GM18517 (cell line): ENCODE results near the gene LRP11.
"Not testable (repeated sequence)": the region's sequence is repeated elsewhere in the genome, so short reads cannot be mapped to it uniquely, and the experiment has no call there.

Source experiments
- ATAC-seq: cut with Tn5 transposase; IDR thresholded peaks from one replicate; pipeline ENCODE4 v1.9.1; 2021; ENCODE audit warnings: mild to moderate bottlenecking, moderate library complexity; ENCODE audit not compliant: unreplicated experiment

The LRP11 gene

DNA sequence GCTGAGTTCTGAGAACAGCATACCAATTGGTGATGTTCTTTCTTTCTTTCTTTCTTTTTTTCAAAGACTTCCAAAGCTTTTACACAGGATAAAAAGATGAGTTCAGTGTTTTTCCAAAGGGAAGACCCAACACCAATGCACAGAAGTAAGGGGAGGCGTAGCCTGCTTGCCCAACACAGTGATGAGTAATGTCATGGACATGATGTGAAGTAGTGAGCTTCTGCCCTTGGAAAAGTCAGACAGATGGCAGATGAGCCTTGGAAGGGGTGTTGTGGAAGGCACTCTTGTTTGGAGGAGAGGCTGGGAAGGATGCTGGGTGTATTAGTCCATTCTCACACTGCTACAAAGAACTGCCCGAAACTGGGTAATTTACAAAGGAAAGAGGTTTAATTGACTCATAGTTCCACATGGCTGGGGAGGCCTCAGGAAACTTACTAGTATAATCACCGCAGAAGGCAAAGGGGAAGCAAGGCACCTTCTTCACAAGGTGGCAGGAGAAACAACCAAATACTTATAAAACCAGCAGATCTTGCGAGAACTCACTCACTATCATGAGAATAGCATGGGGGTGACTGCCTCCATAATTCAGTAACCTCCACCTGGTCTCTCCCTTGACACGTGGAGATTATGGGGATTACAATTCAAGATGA lies 12.6 kb downstream of the LRP11 start:
- ATAC-seq: no peak

DNA sequence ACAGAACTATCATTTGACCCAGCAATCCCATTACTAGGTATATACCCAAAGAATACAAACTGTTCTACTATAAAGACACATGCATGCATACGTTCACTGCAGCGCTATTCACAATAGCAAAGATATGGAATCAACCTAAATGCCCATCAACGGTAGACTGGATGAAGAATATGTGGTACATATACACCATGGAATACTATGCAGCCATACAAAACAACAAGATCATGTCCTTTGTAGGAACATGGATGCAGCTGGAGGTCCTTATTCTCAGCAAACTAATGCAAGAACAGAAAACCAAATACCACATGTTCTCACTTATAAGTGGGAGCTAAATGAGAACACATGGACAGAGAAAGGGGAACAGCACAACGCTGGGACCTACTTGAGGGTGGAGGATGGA lies 15.8 kb downstream of the LRP11 start:
- not testable (repeated sequence) for ATAC-seq

DNA sequence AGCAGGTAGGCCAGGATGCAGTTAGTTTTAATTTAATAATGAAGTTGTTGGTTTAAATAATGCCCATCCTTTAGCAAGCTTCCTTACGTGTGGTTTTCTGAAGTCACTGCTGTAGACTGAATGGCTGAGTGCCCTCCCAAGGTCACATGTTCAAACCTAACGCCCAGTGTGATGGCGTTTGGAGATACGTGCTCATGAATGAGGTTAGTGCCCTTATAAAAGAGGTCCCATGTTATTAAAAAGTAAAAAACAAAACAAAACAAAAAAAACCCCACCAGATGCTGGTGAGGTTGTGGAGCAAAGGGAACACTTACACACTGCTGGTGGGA lies 16.3 kb downstream of the LRP11 start:
- no peak for ATAC-seq

DNA sequence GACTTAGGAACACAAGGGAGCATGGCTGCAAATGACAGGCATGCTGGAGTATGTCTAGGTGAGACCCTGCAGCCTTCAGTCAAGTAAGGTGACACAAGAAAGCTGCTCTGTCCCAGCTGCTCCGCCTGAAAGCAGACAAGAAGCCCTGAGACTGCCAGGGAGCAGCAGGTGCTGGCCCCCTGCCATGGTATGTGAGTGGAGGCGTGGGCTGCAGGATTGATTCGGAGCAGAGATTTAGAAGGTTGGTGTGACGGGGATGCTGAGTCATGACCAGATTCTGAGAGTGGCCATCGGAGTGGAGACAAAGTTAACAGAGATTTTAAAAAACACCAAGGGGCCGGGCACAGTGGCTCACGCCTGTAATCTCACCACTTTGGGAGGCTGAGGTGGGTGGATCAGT lies 17.8 kb downstream of the LRP11 start:
- no peak for ATAC-seq

GRCh38 chr6:149845549-149845948 lies 18.6 kb downstream of the LRP11 start:
- no peak for ATAC-seq

DNA sequence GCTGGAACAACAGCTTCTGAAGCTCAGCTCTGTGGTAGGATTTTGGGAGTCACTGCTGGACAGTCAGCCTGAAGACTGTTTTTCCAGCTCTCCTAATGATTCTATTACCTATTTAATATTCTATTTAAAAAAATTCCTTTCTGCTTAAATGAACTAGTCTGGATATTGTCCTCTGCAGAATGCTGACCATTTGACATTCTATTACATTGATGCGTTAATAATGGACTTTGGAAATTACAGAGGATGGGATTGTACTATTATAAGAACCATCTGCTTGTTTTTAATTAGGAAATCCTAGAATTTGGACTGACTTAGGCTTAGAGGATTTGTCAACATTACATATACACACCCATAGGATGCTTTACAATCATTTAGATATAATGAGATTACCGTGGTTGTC lies 19.7 kb downstream of the LRP11 start:
- ATAC-seq: no peak

DNA sequence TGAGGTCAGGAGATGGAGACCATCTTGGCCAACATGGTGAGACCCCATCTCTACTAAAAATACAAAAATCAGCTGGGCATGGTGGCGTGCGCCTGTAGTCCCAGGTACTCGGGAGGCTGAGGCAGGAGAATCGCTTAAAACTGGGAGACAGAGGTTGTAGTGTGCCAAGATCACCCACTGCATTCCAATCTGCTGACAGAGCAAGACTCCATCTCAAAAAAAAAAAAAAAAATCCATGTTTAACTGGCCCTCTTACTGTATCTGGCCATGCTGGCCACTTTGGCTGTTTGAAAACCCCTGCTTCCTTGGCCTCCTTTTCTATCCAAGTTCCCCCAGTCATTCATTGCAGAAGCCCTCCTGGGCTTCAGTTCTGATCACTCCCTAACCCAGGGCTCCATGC lies 20.1 kb downstream of the LRP11 start:
- ATAC-seq: not testable (repeated sequence)

GRCh38 chr6:149843051-149843633 lies 21.0 kb downstream of the LRP11 start:
- no peak for ATAC-seq

- ATAC-seq: no peak
Observed at GRCh38 chr6:149842331-149842730, 21.8 kb downstream of the LRP11 start.

DNA sequence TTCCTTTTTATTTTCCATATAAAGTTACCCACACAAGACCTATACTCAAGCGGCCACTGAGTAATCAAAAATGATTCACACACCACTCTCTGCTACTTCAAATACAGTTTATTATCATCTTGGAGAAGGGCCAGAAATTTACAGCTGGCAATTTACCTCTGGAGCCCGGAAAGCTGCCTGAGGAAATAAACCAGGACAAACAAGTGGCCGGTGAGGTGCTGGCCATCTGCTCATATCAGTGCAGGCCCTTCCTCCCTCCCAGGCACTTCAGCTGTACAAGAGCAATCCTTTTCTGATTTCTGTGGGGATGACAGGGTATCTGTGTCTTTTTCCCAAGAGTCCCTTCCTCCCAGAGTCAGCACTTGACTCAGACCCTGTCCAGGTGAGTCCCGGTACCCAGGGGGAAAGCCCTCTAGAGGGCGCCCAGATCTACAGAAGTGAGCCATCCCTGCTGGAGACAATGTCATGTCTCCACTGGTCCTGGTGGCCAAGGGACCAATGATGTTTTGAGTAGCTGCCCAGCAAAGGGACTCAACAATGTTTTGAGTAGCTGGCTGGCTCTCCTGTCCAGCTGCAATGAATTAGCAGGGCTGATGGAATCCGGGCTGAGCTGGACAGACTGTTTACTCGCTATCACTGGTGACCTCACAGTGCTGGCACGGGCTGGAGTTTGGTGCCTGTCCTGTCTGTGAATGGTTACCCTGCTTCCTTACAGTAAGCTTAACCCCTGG lies 23.6 kb downstream of the LRP11 start:
- no peak for ATAC-seq

DNA sequence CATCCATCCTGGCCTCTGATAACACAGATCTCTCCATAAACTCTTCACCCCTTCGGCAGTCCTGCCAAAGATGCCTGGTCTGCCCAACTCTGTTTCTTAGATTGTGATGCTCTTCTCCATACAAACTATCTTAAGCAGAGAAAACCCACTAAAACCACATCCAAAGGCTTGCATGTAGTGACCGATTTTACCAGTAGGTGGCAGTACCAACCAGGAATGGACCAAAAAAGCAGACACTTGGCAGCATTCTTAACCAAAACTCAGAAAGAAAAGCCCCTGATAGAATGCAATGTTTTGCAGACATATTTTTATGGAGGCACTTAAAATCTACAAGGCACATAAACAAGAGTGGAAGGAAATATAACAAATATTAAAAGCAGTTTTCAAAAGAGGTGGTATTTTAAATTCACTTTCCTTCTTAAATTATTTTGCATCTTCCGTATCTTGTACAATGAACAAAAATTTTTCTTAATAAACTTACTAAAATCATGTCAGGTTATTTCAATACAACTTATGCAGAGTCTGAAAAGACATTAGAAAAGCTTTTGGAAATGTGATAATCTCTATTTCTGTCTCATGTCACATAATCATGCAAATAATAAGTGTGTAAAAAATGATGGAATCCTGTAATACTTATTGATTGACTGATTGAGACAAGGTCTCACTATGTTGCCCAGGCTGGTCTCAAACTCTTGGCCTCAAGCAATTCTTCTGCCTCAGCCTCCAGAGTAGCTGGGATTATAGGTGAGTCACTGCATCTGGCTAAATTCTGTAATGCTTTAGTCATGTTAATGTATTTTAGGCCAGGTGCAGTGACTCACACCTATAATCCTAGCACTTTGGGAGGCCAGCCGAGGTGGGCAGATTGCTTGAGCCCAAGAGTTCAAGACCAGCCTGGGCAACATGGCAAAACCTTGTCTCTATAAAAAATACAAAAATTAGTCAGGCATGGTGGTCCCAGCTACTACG lies 29.4 kb downstream of the LRP11 start:
- ATAC-seq: no peak

- ATAC-seq: no peak
Observed at GRCh38 chr6:149833651-149834050, 30.5 kb downstream of the LRP11 start.

GRCh38 chr6:149831308-149831820 lies 32.8 kb downstream of the LRP11 start:
- ATAC-seq: no peak

GRCh38 chr6:149830731-149831307 lies 33.3 kb downstream of the LRP11 start:
- ATAC-seq: no peak

- ATAC-seq: no peak
Observed at GRCh38 chr6:149825292-149825691, 38.9 kb downstream of the LRP11 start.

DNA sequence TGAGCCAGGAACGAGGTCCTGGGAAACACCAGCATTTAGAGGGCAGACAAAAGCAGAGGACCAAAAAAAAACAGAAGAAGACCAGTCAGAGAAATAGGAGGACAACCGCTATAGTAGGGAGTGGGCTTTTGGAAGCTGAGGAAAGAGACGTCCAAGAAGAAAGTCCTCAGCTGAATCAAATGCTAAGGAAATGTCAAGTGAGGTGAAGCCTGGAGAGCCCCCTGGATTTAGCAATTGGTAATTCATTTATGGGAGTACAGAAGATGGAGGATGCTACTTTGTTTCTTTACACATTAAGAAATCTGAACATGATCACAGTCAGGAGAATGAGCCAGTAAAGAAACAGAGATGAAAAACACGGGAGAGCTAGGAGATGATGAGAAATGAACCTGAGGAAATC lies 41.1 kb downstream of the LRP11 start:
- no peak for ATAC-seq

DNA sequence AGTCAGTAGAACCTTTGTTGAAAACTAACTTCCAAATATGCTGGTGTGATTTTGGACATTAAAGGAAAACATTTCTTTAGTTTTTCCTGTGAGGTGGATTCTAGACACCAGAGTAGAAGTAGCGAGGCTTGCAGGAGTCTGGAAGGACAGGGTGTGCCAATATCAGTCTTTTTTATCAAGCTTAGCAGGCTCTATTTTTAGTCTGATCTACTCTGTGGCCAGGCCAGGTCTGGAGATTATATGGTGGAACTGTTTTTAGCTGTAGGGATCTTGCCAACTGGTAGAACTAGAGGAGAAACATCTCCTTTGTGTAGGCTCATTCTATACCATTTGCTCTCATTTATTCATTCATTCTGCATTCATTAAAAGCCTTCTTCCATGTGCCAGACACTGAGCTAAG lies 42.7 kb downstream of the LRP11 start:
- ATAC-seq: no peak

- no peak for ATAC-seq
Observed at GRCh38 chr6:149820506-149820905, 43.7 kb downstream of the LRP11 start.

GRCh38 chr6:149815788-149816187 lies 48.4 kb downstream of the LRP11 start:
- ATAC-seq: no peak

GRCh38 chr6:149813351-149813750 lies 50.8 kb downstream of the LRP11 start:
- no peak for ATAC-seq

- no peak for ATAC-seq
Observed at GRCh38 chr6:149809798-149810197, 54.4 kb downstream of the LRP11 start.
